Adipose tissue (tissue), 3 donors: ENCODE measurements around the gene FSIP1. TPM values are rescaled to one million over a fixed set of nuclear protein-coding genes. Genes with fewer than 3 reads are reported as not detected.
"Not testable (repeated sequence)": the region's sequence is repeated elsewhere in the genome, so short reads cannot be mapped to it uniquely, and the experiment has no call there.

Source experiments
- H3K27ac ChIP-seq: one replicate; pipeline ENCODE4 v1.5.1; 2013; ENCODE audit warnings: low read depth, low read length
- WGBS, 3 donors: extraction: QIAGEN DNeasy Blood & Tissue Kit; methylation state at CpG; one replicate each; pipeline ENCODE4 v1.1.7; 2013; 5-methylcytosine and 5-hydroxymethylcytosine counted together
- polyA plus RNA-seq, 3 donors: library from polyadenylated mRNA; stranded (reverse); fragments of 200-250 nt; gene quantifications; one replicate each; pipeline ENCODE4 v1.2.3, GENCODE V29; 2013
- donor health status: healthy with polysubstance abuse.
- donor health status: Bipolar disorder and iron deficiency.
- donor health status: healthy.

FSIP1 gene
- polyA plus RNA-seq, result under 1 TPM in 2 of 3 donors, not detected in 1; 0.07 to 0.42 TPM

DNA sequence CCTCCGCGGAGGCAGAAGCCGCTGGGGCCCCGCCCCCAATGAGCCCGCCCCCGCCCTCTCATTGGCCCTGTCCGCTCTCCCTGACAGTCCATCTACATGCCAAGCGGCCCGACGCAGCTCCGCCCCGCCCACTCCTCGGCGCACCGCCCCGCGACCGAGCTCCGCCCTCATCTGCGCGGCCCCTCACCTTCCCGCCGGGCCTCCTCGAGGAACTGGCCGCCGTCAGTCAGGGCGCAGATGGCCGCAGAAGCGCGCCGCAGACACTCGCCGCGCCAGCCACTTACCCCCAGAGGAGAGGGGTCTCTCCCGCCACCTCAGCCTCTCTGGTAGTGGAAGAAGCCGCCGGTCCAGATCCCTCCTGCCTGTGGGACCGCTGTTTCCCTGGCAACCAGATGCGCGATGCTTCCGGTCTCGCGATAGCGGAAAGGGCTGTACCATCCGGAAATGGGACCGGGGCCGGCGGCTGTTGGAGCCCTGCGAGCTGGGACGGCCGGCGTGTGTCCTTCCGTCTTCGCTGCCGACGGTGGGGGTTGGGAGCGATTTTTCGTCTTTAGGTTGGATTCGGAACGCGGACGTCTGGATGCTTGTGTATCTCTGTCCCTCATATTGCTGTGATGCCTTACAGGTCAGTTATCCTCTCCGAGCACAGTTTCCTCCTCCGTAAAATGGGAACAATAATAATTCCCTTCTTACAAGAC, at the start of gene FSIP1:
TSS of gene FSIP1 (minus strand) at position 401 of the 698 bp plus-strand sequence. CDS start 6,317 bp downstream, outside the sequence.
- H3K27ac ChIP-seq, result no peak within 1 kb of the TSS
- WGBS, 3 donors, result 0 to 1% (median 0%) methylated on average over 62 to 64 of the region's 64 CpGs

DNA sequence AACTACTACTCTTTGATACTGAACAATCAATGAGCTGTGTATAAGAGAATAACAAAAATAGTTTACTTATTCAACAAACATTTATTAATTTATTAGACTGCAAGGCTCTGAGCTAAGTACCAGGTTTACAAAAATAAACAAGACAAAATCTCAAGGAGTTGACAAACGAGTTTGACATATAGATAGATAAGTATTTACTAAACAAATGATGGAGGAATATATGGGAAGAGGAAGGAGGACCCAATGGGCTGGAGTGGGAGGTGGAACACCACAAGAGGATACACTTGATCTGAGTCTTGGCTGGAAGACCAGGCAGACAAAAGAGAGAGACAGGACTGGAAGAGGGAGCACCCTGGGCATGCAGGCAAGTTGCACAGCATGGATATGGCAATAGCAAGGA, 47.5 kb upstream of the FSIP1 start:
- 29 to 51% (median 49%) methylated on average over 1 of the region's 1 CpG for WGBS, 3 donors
- no peak overlapping the region for H3K27ac ChIP-seq

DNA sequence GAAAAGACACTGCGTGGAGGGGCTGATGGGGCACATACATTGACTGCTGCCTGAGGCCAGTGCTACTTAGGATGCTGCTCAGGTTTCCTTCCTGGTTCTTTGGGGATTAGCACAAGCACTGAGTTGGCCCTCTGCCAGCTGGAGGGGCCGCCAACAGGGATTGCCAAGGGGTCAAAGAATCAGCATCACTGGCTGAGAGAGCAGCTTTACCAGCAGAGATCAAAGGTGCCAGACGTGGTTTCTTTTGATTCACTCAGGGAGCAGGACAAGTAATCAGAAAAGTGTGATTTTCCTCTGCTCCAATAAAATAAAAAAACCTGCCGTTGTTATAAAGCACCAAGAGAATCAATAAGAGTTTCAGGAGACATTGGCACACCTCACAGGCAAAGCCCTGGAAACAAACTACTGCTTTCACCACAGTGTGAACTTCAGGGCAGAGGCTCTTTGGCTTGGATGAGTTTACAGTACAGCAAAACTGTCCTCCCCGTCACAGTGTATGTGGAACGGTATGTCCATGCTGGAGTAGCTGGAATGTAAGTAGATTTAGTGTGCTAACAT, 45.8 kb upstream of the FSIP1 start:
- 50 to 68% (median 63%) methylated on average over 6 of the region's 6 CpGs for WGBS, 3 donors
- H3K27ac ChIP-seq, result no peak overlapping the region

DNA sequence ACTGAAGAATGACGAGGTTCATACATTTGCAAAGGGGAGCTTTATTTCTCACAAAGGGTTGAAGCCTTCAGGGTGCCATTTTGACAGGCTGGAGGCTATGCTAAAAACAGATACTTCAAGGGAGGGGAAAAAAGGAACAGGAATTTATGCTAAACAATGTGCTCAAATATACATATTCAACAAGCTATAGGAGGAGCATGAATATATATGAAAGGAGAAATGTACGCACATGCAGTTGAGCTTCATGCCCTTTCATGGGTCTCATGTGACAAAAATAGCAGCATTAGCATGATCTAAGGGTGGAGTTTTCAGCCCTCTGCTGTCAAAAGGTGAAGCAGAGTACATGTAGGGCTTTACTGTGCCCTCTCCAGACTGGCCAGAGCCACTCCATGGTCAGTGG, 44.3 kb upstream of the FSIP1 start:
- WGBS, 3 donors, result 95 to 97% (median 96%) methylated on average over 2 of the region's 2 CpGs
- H3K27ac ChIP-seq, result no peak overlapping the region

DNA sequence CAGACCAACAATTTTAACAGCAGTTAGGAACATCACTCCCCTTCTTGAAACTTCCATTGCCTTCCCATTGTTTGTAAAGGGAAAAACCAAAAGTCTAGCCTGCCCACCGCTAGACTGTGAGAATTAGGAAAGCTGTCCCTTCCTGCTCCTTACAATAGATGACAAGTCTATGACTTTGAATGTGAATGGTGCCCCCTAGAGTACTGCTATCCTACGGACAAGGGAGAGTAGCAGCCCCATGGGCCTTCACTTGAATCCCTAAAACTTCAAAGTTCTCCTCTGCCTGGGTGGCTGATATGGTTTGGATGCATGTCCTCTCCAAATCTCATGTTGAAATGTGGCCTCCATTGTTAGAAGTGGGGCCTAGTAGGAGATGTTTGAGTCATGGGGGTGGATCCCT, 41.0 kb upstream of the FSIP1 start:
- 85 to 88% (median 85%) methylated on average over 2 of the region's 2 CpGs for WGBS, 3 donors
- no peak overlapping the region for H3K27ac ChIP-seq

DNA sequence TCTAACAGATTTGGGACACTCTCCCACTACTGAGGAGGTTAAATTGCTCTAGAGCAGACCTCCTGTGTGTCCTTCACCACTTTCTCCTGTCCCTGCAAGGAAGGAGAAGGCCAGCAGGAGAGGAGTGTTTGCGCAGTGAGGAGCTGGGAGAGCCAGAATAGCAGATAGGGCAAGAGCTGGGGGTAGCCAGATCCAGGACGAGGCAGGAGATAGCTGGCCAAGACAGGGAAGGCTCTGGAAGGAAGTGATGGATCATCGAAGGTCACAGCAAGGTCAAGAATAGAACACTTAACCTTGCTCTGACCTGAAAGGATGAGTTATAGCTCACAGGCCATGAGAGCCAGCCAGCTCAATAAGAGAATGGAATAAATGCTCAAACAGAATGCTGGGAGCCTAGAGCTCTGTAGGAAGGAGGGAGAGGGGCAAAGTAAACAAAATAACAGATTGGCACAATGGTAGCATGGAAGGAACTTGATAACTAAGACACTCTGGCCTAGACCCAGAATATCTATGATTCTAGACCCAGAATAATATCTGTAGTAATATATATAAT, 37.5 kb upstream of the FSIP1 start:
- no peak overlapping the region for H3K27ac ChIP-seq
- 37 to 63% (median 48%) methylated on average over 3 of the region's 3 CpGs for WGBS, 3 donors

DNA sequence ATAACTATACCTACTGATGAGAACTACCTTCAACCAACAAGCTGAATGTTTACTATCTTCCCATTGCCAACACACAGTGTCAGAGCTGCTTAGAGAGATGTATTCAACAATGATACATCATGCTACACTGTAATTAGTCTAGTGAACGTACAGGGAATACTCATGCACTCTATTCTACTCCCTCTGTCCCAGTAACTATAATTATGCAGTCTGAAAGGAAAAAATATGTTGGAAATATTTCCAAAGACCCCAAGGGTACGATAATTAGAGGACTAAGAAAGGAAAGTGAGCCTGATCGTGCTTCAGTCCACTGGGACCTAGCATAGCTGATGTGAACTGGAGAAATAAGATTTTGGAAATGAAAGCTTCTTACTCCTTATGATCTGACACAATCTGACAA, 36.9 kb upstream of the FSIP1 start:
- 51 to 80% (median 68%) methylated on average over 3 of the region's 3 CpGs for WGBS, 3 donors
- no peak overlapping the region for H3K27ac ChIP-seq

DNA sequence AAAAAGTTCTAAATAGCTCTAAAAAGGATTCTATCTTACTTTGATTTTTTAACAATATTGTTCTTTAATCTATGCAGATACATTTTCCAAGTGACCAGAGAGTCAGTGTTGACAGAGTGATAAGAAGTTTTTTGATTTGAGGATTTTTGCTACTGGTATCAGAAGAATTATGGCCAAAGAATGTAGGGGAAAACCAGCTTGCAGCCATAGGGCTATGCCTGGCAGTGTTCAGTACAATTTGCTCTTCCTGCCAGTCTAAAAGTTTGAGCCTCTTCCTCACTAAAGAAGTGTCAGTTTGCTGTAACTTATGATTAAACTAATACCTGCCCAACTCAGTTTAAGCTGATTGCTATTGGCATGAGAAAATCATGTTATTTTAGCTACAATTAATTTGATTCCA, 35.3 kb upstream of the FSIP1 start:
- no peak overlapping the region for H3K27ac ChIP-seq

DNA sequence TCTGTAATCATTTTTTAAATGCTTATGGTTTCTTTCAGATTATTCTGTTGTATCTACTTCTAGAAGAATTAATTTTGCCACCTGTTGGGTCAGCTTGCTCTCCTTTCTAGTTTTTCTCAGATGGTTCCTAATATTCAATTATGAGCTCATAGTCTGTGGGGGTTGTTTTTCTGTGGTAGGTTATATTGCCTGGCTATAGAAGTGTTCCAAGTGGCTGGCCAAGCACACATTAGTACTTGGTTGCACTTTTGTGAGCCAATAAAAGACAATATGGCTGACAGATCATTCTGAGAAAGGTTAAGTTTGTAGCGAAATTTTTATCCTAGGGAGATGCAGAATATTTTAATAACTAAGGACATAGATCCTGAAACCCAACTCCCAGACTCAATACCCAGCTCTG, 31.8 kb upstream of the FSIP1 start:
- H3K27ac ChIP-seq, result no peak overlapping the region
- 88 to 91% (median 89%) methylated on average over 1 of the region's 1 CpG for WGBS, 3 donors

DNA sequence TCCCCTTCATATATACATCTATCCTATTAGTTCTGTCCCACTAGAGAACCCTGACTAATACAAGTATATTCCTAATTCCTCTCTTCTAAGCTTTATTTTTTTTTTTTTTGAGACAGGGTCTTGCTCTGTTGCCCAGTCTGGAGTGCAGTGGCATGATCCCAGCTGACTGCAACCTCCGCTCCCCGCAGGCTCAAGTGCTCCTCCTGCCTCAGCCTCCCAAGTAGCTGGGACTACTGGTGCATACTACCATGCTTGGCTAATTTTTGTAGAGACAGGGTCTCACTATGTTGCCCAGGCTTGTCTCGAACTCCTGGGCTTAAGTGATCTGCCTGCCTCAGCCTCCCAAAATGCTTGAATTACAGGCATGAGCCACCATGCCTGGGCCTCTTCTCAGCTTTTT, 30.0 kb upstream of the FSIP1 start:
- 94 to 99% (median 97%) methylated on average over 3 of the region's 3 CpGs for WGBS, 3 donors
- not testable (repeated sequence) for H3K27ac ChIP-seq

DNA sequence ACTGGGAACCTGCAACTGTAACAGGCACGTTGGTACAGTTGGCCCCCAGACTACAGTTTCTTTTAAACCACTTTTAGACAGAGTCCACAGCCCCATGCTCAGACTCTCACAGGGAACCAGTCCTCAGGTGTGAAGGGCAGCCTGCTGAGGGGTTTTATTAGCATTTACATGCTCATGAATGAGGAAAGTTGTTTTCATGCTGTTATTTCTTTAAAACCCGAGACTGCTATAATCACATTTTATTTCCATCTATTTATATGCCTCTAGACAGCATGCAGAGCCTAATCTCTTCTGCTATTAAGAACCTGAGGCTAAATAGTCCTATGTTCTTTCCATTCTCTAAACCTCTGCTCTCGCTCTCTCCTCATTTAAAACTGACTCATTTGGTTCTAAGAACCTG, 26.3 kb upstream of the FSIP1 start:
- 53 to 70% (median 69%) methylated on average over 3 of the region's 3 CpGs for WGBS, 3 donors
- H3K27ac ChIP-seq, result no peak overlapping the region

DNA sequence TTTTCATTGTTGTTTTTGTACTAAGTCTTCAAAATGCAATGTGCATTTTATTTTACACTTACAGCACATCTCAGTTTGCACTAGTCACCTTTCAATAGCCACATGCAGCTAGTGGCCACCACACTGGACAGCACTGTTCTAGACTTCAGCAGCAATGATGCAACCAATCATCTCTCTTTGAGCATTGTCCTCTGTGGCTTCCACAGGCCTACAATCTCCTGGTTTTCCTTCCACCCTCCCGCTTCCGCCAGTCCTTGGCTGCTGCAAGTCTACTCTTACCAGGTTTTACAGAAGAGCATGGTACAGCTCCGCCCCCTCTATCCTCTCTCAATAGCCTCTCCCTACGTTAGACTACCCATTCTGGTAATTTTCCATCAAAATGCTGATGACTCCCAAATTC, 25.1 kb upstream of the FSIP1 start:
- no peak overlapping the region for H3K27ac ChIP-seq
- 84 to 92% (median 88%) methylated on average over 4 of the region's 4 CpGs for WGBS, 3 donors

DNA sequence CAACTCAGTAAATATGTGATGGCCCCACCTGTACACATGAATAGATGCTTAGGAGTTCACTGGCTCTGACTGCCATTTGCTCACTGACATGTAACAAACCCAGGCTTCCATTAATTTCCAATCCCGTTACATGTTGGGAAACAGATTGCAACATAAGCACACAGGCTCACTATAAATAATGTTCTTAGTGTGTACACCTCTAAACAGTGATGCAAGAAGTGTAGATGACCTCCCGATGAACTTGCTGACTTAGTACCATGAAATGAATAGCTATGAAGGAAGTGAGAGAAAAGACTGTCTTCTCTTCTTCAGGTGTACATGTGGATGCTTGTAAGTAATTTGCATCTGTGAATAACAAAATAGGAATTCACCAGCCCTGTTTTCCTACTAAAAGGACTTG, 21.4 kb upstream of the FSIP1 start:
- WGBS, 3 donors, result 54 to 73% (median 56%) methylated on average over 2 of the region's 2 CpGs
- no peak overlapping the region for H3K27ac ChIP-seq

DNA sequence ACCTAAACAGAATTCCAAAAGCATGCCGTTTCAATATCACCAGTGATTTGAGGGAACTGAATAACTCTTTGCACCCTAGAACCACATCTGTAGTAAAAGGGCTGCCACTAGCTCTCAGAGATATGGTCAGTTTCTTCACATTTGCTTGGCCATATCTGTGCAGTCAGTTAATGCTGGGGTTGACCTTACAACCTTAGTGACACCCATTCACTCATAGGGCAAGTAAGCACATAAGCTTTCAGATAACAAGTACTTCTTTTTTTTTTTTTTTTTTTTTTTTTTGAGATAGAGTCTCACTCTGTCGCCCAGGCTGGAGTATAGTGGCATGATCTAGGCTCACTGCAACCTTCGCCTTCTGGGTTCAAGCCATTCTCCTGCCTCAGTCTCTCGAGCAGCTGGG, 20.4 kb upstream of the FSIP1 start:
- 90 to 93% (median 92%) methylated on average over 4 of the region's 4 CpGs for WGBS, 3 donors
- H3K27ac ChIP-seq, result no peak overlapping the region

DNA sequence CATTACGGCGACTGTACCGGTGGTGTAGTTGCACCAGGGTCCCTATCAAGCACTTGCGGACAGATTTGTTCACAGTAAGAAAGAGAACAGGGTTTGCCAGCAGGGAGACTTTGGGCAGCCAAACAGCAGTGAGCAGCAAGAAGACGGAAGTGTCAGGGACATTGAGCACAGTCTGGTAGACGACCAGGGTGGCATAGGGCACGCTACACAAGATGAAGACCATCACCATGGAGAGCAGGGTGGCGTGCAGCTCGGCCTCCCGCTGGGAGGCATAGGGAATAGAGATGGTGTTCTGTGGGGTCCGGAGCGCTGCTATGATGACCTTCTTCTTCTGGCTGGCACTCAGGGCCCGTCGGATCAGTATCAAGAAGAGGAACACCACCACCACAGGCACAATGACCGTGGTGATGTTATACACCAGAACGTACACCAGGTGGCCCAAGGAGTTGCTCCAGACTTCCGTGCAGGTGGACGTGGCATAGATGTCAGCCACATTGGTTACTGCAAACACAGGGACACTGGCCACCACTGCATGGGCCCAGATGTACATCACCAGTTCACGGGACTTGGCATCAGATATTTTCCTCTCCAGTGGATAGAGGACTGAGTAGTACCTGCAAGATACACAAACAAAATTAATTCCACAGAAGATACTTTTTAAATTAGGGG, 19.1 kb upstream of the FSIP1 start:
- H3K27ac ChIP-seq, result no peak overlapping the region
- WGBS, 3 donors, result 79 to 86% (median 84%) methylated on average over 19 of the region's 19 CpGs

DNA sequence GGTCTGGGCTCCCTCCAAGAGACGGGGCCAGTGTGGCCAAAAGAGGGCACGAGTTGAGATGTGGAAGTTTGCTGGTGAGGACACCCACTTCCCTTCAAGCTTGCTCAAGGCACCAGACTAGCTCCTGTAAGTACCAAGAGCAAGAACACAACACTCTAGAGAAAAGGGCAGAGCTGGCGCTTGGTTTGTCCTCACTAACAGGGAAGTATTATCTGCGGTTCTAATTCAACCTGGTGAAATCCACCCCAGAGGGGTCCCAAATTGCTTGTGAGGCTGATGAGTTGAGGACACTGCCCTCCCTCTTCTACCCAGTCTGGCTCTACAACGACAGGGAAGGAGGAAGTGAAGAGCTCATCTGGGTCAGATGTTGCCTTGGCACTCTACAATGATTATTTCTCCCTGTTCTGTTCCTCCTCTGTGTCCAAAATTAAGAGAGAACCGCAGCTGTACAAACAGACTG, 16.9 kb upstream of the FSIP1 start:
- no peak overlapping the region for H3K27ac ChIP-seq
- WGBS, 3 donors, result 51 to 75% (median 56%) methylated on average over 6 of the region's 6 CpGs

DNA sequence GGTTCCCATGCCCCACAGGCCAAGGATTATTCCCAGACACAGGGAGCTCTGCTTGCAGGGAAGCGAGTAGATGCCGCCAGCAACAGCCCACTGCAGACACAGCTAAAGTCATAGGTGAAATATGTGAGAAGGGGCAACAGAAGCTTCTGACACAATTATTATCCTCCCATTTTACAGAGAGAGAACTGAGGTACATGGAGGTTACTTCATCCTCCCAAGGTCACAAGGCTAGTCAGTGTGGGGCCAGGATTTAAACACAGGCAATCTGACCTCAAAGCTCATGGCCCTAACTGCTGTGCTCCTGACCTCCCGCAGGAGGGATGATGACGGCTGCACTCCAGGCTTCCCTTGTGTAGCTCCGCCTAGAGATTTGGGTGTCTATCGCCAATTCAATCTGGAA, 15.7 kb upstream of the FSIP1 start:
- WGBS, 3 donors, result 86 to 88% (median 87%) methylated on average over 6 of the region's 6 CpGs
- H3K27ac ChIP-seq, result no peak overlapping the region

DNA sequence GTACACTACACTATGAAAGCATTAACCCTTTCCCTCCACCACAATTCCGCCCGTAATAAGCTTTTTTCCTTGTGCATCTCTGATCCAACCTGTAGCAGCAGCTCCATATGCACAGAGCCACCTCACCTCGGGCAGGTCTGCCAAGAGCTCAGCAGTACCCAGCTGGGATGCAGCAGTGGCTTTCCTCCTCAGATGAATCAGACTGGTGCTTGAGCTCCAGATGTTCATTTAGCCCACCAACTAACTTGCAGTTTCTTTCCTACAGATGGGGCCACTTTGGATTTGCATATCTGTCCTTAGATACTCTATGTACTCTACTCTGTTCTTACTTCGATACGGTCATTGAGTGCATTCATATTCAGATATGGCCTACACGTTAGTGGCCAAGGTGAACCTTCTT, 14.8 kb upstream of the FSIP1 start:
- 89 to 91% (median 91%) methylated on average over 6 of the region's 6 CpGs for WGBS, 3 donors

DNA sequence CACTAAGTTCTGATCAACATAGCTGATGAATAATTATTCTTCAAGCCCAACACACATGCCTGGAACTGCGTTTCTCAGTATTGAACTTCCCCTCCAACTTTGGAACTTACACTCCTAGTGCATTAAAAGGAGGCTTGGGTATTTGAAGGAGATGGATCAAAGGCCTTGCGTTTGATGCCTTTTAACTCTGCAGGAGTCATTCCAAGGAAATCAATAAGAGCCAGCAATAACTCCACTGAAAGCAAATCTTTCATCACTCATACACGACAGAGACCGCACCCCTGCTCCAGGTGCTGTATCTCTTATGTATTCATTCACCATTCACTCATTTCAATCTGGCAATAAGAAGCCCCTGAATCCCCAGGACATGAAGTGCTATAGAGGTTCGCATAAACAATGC, 14.0 kb upstream of the FSIP1 start:
- WGBS, 3 donors, result 66 to 92% (median 91%) methylated on average over 5 of the region's 5 CpGs
- no peak overlapping the region for H3K27ac ChIP-seq

More for the DNA sequence above, 14.8 kb upstream of the FSIP1 start:
- no peak overlapping the region for H3K27ac ChIP-seq
